SK-N-SH treated with all-trans-retinoic acid at 6 μM for 48 hours (cell line): ENCODE measurements around the gene EPB41L2.

Source experiments
- ATAC-seq: fragments of 200-7000 bp; cut with Tn5 transposase; 3 replicates; pipeline ENCODE4 v1.9.1; 2020; ENCODE audit warnings: mild to moderate bottlenecking, moderate library complexity
- ARNTL ChIP-seq: fragments of 450-650 bp; formaldehyde crosslinking; IDR thresholded peaks from 2 replicates; pipeline ENCODE4 v1.5.0; 2020; ENCODE audit warnings: low read depth, mild to moderate bottlenecking, moderate library complexity, borderline replicate concordance
- BACH2 ChIP-seq: fragments of 250-450 bp; sonication (Bioruptor Pico); IDR thresholded peaks from 2 replicates; pipeline ENCODE4 v1.9.0; 2021; ENCODE audit warnings: mild to moderate bottlenecking, borderline replicate concordance
- CSDC2 ChIP-seq: fragments of 250-450 bp; sonication (Bioruptor Pico); IDR thresholded peaks from 2 replicates; pipeline ENCODE4 v1.5.0; 2020; ENCODE audit warnings: mild to moderate bottlenecking, moderate library complexity
- ESRRG ChIP-seq: fragments of 250-450 bp; sonication (Bioruptor Pico); IDR thresholded peaks from 2 replicates; pipeline ENCODE4 v1.6.1; 2021; ENCODE audit warnings: mild to moderate bottlenecking
- GLIS3 ChIP-seq: fragments of 250-450 bp; sonication (Bioruptor Pico); IDR thresholded peaks from 2 replicates; pipeline ENCODE4 v1.5.0; 2020; ENCODE audit warnings: mild to moderate bottlenecking, moderate library complexity
- ISL1 ChIP-seq: fragments of 250-450 bp; sonication (Bioruptor Pico); IDR thresholded peaks from 2 replicates; pipeline ENCODE4 v2.1.2; 2022; ENCODE audit warnings: mild to moderate bottlenecking, moderate library complexity
- OSR1 ChIP-seq: fragments of 250-450 bp; sonication (Bioruptor Pico); IDR thresholded peaks from 2 replicates; pipeline ENCODE4 v1.8.0; 2022; ENCODE audit warnings: moderate library complexity, mild to moderate bottlenecking, inconsistent platforms
- PPARA ChIP-seq: fragments of 250-450 bp; sonication (Bioruptor Pico); IDR thresholded peaks from 2 replicates; pipeline ENCODE4 v1.5.0; 2020; ENCODE audit warnings: mild to moderate bottlenecking, borderline replicate concordance
- RARB ChIP-seq: fragments of 250-450 bp; sonication (Bioruptor Pico); IDR thresholded peaks from 2 replicates; pipeline ENCODE4 v1.8.0; 2021; ENCODE audit warnings: mild to moderate bottlenecking, moderate library complexity
- TCF4 ChIP-seq: fragments of 250-450 bp; sonication (Bioruptor Pico); IDR thresholded peaks from 2 replicates; pipeline ENCODE4 v1.8.0; 2021; ENCODE audit warnings: mild to moderate bottlenecking, moderate library complexity, borderline replicate concordance
- TOX ChIP-seq: fragments of 250-450 bp; sonication (Bioruptor Pico); IDR thresholded peaks from 2 replicates; pipeline ENCODE4 v1.8.0; 2021; ENCODE audit warnings: mild to moderate bottlenecking, moderate library complexity, borderline replicate concordance
- ZC3H10 ChIP-seq: fragments of 250-450 bp; sonication (Bioruptor Pico); IDR thresholded peaks from 2 replicates; pipeline ENCODE4 v1.5.1; 2021; ENCODE audit warnings: mild to moderate bottlenecking, moderate library complexity
- ZFP3 ChIP-seq: fragments of 250-450 bp; sonication (Bioruptor Pico); IDR thresholded peaks from 2 replicates; pipeline ENCODE4 v1.5.0; 2020; ENCODE audit warnings: mild to moderate bottlenecking, moderate library complexity
- ZFP30 ChIP-seq: fragments of 450-650 bp; formaldehyde crosslinking; IDR thresholded peaks from 2 replicates; pipeline ENCODE4 v1.5.0; 2022; ENCODE audit warnings: mild to moderate bottlenecking, moderate library complexity
- ZNF565 ChIP-seq: fragments of 450-650 bp; formaldehyde crosslinking; conservative IDR thresholded peaks from 2 replicates; pipeline ENCODE4 v1.5.0; 2020; ENCODE audit warnings: low read depth, mild to moderate bottlenecking, moderate library complexity
- ZNF70 ChIP-seq: fragments of 450-650 bp; formaldehyde crosslinking; IDR thresholded peaks from 2 replicates; pipeline ENCODE4 v1.5.0; 2020; ENCODE audit warnings: mild to moderate bottlenecking, moderate library complexity
- ZNF8 ChIP-seq: fragments of 450-650 bp; formaldehyde crosslinking; IDR thresholded peaks from 2 replicates; pipeline ENCODE4 v1.5.0; 2020; ENCODE audit warnings: mild to moderate bottlenecking, moderate library complexity
- TF ChIP-seq, protein P1 (sequence below): fragments of 250-450 bp; sonication (Bioruptor Pico); IDR thresholded peaks from 2 replicates; pipeline ENCODE4 v1.8.0; 2021; ENCODE audit warnings: low read depth, mild to moderate bottlenecking, moderate library complexity, borderline replicate concordance
- TF ChIP-seq, protein P2 (sequence below): fragments of 250-450 bp; sonication (Bioruptor Pico); IDR thresholded peaks from 2 replicates; pipeline ENCODE4 v1.8.0; 2020; ENCODE audit warnings: mild to moderate bottlenecking, moderate library complexity, borderline replicate concordance
- TF ChIP-seq, protein P3 (sequence below): fragments of 250-450 bp; sonication (Bioruptor Pico); IDR thresholded peaks from 2 replicates; pipeline ENCODE4 v1.5.1; 2021; ENCODE audit warnings: mild to moderate bottlenecking, moderate library complexity
- TF ChIP-seq, protein P4 (sequence below): fragments of 250-450 bp; sonication (Bioruptor Pico); IDR thresholded peaks from 2 replicates; pipeline ENCODE4 v1.5.1; 2020; ENCODE audit warnings: low read depth, mild to moderate bottlenecking, moderate library complexity
- TF ChIP-seq, protein P5 (sequence below): fragments of 250-450 bp; sonication (Bioruptor Pico); IDR thresholded peaks from 2 replicates; pipeline ENCODE4 v1.5.0; 2020; ENCODE audit warnings: mild to moderate bottlenecking, moderate library complexity

EPB41L2 gene

DNA sequence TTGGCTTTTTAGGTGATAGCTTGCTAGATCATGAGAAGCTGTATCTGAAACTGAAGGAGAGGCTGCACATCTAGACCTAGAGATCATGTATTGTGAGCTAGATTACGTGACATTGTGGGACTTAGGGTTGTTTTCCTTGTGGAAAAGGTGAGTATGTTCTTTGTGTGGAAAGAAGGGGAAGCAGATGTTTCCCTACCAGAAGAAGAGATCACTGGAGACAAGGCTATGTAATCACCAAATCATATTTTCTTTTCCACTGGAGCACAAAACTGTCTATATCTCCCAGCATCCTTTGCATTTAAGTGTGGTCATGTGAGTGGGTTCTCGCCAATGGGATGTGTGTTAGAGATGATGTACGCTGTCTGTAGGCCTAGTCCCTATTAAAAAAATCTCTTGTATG is 7.0 kb upstream of the EPB41L2 start:
- ATAC-seq = no peak
- no peak for TF ChIP-seq ESRRG (CRISPR knock-in tag)
- TF ChIP-seq ZNF8 (CRISPR knock-in tag) = no peak
- TF ChIP-seq ZFP30 (CRISPR knock-in tag) = no peak
- no peak for TF ChIP-seq BACH2 (CRISPR knock-in tag)
- TF ChIP-seq RARB = no peak
- no peak for TF ChIP-seq ISL1 (CRISPR knock-in tag)
- TF ChIP-seq PPARA (CRISPR knock-in tag) = no peak
- TF ChIP-seq ZNF70 (CRISPR knock-in tag) = no peak
- TF ChIP-seq ARNTL (CRISPR knock-in tag) = no peak
- TF ChIP-seq GLIS3 (CRISPR knock-in tag) = no peak
- TF ChIP-seq, protein P1, sequence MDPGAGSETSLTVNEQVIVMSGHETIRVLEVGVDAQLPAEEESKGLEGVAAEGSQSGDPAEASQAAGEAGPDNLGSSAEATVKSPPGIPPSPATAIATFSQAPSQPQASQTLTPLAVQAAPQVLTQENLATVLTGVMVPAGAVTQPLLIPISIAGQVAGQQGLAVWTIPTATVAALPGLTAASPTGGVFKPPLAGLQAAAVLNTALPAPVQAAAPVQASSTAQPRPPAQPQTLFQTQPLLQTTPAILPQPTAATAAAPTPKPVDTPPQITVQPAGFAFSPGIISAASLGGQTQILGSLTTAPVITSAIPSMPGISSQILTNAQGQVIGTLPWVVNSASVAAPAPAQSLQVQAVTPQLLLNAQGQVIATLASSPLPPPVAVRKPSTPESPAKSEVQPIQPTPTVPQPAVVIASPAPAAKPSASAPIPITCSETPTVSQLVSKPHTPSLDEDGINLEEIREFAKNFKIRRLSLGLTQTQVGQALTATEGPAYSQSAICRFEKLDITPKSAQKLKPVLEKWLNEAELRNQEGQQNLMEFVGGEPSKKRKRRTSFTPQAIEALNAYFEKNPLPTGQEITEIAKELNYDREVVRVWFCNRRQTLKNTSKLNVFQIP (CRISPR knock-in tag) = no peak
- TF ChIP-seq, protein P2, sequence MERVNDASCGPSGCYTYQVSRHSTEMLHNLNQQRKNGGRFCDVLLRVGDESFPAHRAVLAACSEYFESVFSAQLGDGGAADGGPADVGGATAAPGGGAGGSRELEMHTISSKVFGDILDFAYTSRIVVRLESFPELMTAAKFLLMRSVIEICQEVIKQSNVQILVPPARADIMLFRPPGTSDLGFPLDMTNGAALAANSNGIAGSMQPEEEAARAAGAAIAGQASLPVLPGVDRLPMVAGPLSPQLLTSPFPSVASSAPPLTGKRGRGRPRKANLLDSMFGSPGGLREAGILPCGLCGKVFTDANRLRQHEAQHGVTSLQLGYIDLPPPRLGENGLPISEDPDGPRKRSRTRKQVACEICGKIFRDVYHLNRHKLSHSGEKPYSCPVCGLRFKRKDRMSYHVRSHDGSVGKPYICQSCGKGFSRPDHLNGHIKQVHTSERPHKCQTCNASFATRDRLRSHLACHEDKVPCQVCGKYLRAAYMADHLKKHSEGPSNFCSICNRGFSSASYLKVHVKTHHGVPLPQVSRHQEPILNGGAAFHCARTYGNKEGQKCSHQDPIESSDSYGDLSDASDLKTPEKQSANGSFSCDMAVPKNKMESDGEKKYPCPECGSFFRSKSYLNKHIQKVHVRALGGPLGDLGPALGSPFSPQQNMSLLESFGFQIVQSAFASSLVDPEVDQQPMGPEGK = no peak
- no peak for TF ChIP-seq ZFP3
- TF ChIP-seq, protein P3, sequence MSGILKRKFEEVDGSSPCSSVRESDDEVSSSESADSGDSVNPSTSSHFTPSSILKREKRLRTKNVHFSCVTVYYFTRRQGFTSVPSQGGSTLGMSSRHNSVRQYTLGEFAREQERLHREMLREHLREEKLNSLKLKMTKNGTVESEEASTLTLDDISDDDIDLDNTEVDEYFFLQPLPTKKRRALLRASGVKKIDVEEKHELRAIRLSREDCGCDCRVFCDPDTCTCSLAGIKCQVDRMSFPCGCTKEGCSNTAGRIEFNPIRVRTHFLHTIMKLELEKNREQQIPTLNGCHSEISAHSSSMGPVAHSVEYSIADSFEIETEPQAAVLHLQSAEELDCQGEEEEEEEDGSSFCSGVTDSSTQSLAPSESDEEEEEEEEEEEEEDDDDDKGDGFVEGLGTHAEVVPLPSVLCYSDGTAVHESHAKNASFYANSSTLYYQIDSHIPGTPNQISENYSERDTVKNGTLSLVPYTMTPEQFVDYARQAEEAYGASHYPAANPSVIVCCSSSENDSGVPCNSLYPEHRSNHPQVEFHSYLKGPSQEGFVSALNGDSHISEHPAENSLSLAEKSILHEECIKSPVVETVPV = no peak
- TF ChIP-seq CSDC2 = no peak
- no peak for TF ChIP-seq TCF4 (CRISPR knock-in tag)
- no peak for TF ChIP-seq OSR1
- TF ChIP-seq, protein P4, sequence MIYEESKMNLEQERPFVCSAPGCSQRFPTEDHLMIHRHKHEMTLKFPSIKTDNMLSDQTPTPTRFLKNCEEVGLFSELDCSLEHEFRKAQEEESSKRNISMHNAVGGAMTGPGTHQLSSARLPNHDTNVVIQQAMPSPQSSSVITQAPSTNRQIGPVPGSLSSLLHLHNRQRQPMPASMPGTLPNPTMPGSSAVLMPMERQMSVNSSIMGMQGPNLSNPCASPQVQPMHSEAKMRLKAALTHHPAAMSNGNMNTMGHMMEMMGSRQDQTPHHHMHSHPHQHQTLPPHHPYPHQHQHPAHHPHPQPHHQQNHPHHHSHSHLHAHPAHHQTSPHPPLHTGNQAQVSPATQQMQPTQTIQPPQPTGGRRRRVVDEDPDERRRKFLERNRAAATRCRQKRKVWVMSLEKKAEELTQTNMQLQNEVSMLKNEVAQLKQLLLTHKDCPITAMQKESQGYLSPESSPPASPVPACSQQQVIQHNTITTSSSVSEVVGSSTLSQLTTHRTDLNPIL (CRISPR knock-in tag) = no peak
- TF ChIP-seq ZNF565 = no peak
- TF ChIP-seq TOX = no peak

DNA sequence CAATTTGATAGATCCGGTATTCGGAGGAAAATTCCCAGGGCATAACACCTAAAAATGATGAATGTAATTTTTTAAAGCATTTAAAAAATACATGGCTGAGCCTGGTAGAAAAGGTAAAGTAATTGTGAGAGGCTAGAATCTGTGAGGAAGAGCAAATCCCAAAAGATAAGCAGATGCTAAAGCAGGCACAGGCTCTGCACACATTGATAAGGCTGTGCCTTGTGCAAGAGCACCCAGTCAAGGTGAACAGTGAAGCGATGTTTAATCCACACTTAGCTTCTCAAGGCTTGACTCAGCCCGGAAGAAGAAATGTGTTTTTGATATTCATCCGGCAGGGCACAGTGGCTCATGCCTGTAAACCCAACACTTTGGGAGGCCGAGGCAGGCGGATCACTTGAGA is 5.1 kb upstream of the EPB41L2 start:
- TF ChIP-seq ZNF8 (CRISPR knock-in tag) (no peak), ZFP3 (no peak), OSR1 (no peak), CSDC2 (no peak), ZFP30 (CRISPR knock-in tag) (no peak), BACH2 (CRISPR knock-in tag) (no peak), RARB (no peak), ARNTL (CRISPR knock-in tag) (no peak), ZNF70 (CRISPR knock-in tag) (no peak), GLIS3 (CRISPR knock-in tag) (no peak), ISL1 (CRISPR knock-in tag) (no peak), TCF4 (CRISPR knock-in tag) (no peak), ZC3H10 (CRISPR knock-in tag) (no peak)
- TF ChIP-seq, protein P5, sequence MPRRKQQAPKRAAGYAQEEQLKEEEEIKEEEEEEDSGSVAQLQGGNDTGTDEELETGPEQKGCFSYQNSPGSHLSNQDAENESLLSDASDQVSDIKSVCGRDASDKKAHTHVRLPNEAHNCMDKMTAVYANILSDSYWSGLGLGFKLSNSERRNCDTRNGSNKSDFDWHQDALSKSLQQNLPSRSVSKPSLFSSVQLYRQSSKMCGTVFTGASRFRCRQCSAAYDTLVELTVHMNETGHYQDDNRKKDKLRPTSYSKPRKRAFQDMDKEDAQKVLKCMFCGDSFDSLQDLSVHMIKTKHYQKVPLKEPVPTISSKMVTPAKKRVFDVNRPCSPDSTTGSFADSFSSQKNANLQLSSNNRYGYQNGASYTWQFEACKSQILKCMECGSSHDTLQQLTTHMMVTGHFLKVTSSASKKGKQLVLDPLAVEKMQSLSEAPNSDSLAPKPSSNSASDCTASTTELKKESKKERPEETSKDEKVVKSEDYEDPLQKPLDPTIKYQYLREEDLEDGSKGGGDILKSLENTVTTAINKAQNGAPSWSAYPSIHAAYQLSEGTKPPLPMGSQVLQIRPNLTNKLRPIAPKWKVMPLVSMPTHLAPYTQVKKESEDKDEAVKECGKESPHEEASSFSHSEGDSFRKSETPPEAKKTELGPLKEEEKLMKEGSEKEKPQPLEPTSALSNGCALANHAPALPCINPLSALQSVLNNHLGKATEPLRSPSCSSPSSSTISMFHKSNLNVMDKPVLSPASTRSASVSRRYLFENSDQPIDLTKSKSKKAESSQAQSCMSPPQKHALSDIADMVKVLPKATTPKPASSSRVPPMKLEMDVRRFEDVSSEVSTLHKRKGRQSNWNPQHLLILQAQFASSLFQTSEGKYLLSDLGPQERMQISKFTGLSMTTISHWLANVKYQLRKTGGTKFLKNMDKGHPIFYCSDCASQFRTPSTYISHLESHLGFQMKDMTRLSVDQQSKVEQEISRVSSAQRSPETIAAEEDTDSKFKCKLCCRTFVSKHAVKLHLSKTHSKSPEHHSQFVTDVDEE = no peak
- TF ChIP-seq, protein P3 = no peak
- TF ChIP-seq, protein P1 (CRISPR knock-in tag) = no peak
- TF ChIP-seq, protein P2 = no peak
- TF ChIP-seq, all 23 proteins: peak for 0

More for the DNA sequence above, 5.1 kb upstream of the EPB41L2 start:
- ATAC-seq = no peak
